Choroid plexus epithelial cell (primary cell): ENCODE measurements around the gene CCDC60.
"Not testable (repeated sequence)": the region's sequence is repeated elsewhere in the genome, so short reads cannot be mapped to it uniquely, and the experiment has no call there.

Experiments
- DNase-seq: peaks from one replicate; pipeline ENCODE4 v3.0.0-alpha.2; 2010; ENCODE audit warnings: low read depth
- H3K4me3 ChIP-seq: 2 replicates; pipeline ENCODE4 v1.5.1; 2011; ENCODE audit warnings: low read depth, mild to moderate bottlenecking, control low read depth, low read length, moderate library complexity
- TF ChIP-seq, protein P1 (sequence below): conservative IDR thresholded peaks from 2 replicates; pipeline ENCODE4 v1.5.1; 2011; ENCODE audit warnings: low read depth, mild to moderate bottlenecking, control low read depth, inconsistent platforms, low read length, moderate library complexity

CCDC60 gene

DNA sequence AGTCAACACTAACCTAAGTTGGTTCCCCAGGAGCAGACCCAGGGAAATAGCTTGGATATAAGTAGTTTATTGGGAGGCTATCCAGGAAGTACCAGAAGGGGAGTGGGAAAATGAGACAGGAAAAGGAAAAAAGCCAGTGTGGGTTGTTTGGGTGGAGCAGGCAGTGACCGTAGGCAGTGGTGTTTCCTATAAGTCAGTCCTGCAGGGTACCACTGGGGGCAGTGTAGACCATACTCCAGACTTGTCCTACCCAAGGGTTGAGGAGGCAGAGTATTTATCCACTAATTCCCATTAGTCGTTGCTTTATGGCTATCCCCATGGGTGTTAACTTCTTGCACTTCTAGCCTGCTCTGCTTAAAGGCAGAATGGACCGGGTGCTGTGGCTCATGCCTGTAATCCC, 6.4 kb upstream of the CCDC60 start:
- DNase-seq, result no peak
- no peak overlapping the region for H3K4me3 ChIP-seq
- TF ChIP-seq, protein P1, sequence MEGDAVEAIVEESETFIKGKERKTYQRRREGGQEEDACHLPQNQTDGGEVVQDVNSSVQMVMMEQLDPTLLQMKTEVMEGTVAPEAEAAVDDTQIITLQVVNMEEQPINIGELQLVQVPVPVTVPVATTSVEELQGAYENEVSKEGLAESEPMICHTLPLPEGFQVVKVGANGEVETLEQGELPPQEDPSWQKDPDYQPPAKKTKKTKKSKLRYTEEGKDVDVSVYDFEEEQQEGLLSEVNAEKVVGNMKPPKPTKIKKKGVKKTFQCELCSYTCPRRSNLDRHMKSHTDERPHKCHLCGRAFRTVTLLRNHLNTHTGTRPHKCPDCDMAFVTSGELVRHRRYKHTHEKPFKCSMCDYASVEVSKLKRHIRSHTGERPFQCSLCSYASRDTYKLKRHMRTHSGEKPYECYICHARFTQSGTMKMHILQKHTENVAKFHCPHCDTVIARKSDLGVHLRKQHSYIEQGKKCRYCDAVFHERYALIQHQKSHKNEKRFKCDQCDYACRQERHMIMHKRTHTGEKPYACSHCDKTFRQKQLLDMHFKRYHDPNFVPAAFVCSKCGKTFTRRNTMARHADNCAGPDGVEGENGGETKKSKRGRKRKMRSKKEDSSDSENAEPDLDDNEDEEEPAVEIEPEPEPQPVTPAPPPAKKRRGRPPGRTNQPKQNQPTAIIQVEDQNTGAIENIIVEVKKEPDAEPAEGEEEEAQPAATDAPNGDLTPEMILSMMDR, result no peak

DNA sequence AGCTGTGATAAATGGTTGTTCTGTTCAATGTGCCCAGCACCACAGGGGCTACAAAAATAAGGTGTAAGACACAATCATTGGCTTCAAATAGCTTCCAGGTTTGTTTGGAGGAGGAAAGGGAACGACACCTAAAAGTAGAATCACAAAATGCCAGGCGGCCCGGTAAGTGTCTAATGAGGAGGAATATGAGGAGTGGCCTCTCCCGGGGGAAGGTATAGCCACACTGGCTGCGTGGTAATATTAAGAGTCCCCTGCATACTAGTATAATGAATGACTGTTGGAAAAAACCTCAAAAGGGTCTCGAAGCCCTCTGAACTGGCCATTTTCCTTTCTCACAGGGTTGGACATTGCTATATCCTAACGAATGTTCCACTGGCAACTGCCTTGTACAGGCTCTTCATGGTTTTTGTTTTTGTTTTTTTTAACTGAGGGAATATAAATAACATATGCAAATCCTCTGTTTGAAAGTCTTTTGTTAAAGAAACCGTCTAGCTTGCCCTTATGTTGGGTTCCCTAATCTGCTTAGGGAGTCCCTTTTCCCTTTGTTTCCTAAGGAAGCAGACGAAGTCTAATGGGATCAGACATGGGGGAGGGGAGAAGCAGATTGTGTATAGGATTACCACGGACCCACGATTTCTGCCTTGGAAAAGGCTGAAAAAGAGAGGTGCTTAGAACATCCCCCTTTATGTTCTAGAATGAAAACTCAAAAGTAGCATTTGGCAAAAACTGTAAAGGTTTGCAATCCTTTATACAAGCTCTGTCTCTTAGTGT, 4.2 kb downstream of the CCDC60 start:
- no peak overlapping the region for H3K4me3 ChIP-seq
- TF ChIP-seq, protein P1, result no peak
- no peak for DNase-seq

DNA sequence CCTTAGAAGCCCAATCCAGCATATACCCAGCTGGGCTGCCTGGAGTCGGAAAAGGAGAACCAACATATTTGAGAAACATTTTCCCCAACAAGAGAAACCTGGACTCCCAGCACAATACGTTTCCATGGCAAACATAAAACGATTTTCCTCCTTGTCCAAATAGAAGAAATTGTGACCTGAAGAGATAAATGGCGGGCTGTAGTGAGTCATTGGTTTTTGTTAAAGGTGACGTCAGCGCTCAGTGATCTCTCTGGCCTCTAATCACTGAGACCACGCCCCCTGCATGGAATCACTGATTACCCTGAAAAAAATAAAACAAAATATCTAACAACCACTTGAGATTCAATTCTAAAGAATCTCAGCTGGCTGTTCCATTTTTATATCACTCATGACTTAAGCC, 6.0 kb downstream of the CCDC60 start:
- TF ChIP-seq, protein P1, result no peak
- no peak for DNase-seq
- H3K4me3 ChIP-seq, result no peak overlapping the region

DNA sequence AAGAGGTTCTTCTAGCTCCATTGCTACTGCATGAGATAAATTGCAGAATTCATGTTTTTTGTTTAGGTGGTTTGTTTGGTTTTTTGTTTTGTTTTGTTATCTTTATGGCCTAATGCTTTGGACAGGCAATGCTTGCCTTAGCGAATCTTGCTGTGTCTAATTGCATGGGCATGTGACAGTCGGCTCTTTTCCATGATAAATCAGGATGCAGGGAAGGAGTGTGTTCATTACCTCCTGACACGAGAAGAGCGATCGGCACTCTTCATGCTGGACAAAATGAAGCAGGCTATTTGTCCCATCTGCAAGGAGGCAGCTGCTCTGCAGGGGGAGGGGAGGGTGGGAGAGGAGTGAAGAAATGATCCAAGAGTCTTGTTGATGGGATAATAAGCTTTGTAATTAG, 6.5 kb downstream of the CCDC60 start:
- no peak for DNase-seq
- TF ChIP-seq, protein P1, result no peak
- H3K4me3 ChIP-seq, result no peak overlapping the region

DNA sequence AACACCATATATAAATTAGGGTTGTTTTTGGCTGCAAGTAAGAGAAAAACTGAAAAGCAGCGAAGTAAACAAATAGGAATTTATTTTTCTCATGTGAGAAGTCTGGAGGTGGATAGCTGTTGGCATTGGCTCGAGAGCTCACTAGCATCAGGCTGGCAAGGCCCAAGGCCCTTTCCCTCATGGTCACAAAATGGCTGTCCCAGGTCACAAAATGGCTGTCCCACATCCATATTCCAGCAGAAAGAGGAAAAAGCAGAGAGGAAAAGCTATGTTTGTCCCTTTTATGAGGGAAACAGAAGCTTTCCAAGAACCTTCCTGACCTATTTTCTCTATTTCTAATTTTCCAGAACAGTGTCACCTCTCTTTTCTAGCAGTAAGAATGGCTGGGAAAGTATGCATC, 7.5 kb downstream of the CCDC60 start:
- TF ChIP-seq, protein P1, result no peak
- no peak overlapping the region for H3K4me3 ChIP-seq
- no peak for DNase-seq

DNA sequence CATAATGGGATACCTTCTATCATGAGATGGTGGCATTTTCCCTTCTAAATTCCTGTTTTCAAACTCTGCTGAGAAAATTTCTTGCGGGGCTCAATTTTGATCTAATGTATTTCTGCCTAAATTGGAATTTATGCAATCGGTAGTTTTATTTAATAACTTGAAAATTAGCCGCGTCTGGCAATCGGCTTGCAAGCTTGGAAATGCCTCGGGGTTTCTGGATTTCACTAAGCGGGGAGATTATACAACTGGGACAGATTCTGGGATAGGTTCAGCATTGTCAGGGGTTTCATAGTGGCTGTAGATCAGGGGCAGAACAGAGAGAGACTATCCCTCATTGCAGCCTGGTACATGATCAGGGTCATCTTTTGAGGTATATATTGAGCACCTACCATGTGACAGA, 8.6 kb downstream of the CCDC60 start:
- no peak for DNase-seq
- H3K4me3 ChIP-seq, result no peak overlapping the region
- TF ChIP-seq, protein P1, result no peak

DNA sequence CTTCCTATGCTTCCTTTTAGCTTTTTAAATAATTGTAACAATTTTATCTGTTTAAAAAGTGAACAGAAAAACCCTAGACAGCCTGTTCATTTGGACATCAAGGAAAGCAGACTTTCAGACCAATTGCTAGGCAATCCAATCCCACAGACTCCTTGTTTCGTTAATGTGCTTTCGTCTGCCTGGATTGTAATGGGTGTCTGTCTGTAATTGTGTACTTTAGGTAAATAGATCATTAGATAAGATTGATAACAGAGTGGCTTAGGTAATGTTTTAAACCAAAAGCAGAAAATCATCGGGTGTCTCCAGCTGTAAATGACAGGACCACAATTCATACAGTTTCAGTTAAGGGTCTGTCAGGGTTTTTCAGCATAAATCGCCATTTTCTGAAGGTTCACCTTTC, 19.6 kb downstream of the CCDC60 start:
- TF ChIP-seq, protein P1, result no peak
- no peak for DNase-seq
- H3K4me3 ChIP-seq, result no peak overlapping the region

DNA sequence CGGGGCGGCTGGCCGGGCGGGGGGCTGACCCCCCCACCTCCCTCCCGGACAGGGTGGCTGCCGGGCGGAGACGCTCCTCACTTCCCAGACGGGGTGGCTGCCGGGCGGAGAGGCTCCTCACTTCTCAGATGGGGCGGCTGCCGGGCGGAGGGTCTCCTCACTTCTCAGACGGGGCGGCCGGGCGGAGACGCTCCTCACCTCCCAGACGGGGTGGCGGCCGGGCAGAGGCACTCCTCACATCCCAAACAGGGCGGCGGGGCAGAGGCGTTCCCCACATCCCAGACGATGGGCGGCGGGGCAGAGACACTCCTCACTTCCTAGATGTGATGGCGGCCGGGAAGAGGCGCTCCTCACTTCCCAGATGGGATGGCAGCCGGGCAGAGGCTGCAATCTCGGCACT, 25.8 kb downstream of the CCDC60 start:
- not testable (repeated sequence) for DNase-seq

More for the DNA sequence above, 25.8 kb downstream of the CCDC60 start:
- H3K4me3 ChIP-seq, result not testable (repeated sequence)
